ENCODE data around the gene AMOTL2. TPM values are rescaled to one million over a fixed set of nuclear protein-coding genes. Genes with fewer than 3 reads are reported as not detected.

Gene AMOTL2
- total RNA-seq, 1 donor from 2014 or later, result 46.5 TPM

DNA sequence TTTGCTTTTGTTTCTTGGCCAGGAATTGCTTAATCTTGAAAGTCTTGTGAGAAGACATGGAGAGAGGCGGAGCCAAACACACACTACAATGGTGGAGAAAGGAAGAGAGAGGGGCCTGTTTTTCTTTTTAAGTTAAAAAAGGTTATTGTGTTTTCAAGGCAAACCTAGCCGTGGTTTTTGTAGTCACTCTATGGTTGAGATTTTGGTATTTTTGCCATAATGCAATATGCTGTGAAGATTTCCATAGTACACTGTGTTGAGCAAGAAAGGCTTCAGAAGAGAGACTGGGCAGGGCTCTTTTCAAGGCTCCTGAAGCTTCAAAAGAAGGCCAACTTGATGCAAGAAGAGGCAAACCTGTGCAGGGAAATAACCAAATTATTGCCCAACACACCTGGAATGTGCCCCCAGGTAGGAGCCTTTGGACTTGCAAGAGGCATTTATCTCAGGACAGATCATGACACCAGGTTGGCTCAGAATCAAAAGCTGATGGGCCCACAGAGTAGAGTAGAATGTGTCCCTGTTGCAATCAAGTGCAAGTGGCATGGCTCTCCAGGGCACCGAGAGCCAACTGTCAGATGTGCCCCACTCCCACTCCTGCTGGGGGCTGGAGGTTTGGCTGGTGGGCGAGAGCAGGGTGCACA, 22.1 kb downstream of the AMOTL2 start:
- TF ChIP-seq, protein P1, sequence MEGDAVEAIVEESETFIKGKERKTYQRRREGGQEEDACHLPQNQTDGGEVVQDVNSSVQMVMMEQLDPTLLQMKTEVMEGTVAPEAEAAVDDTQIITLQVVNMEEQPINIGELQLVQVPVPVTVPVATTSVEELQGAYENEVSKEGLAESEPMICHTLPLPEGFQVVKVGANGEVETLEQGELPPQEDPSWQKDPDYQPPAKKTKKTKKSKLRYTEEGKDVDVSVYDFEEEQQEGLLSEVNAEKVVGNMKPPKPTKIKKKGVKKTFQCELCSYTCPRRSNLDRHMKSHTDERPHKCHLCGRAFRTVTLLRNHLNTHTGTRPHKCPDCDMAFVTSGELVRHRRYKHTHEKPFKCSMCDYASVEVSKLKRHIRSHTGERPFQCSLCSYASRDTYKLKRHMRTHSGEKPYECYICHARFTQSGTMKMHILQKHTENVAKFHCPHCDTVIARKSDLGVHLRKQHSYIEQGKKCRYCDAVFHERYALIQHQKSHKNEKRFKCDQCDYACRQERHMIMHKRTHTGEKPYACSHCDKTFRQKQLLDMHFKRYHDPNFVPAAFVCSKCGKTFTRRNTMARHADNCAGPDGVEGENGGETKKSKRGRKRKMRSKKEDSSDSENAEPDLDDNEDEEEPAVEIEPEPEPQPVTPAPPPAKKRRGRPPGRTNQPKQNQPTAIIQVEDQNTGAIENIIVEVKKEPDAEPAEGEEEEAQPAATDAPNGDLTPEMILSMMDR (IDR thresholded peaks at IDR 0.05; ENCODE audit: unreplicated experiment), result no peak
- no peak for DNase-seq (ENCODE audit: low spot score)
- H3K4me1 Mint-ChIP-seq (ENCODE audit: unreplicated experiment), result peaks cover 5% of the 10 kb centered on the region

DNA sequence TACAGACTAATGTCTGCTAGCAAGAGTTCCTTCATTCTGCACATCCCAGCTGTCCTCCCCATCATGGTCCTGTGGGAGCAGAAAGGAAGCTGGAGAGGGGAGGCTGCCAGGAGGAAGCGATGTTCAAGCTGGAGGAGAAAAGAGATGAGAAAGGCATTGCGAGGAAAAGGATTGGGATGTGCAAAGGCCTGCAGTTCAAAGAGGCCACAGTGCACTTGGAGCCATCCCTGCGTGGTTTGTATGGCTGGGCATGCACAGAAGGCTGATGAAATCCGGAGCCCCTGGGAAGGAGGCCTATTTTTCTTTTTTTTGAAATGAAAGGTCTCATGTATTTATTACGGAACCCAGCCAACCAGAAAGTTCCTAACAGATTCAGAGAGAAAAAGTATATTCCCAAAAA, 22.8 kb downstream of the AMOTL2 start:
- H3K4me3 Mint-ChIP-seq (ENCODE audit: unreplicated experiment), result no peak overlapping the region
- no peaks in the 10 kb centered on the region for H3K9me3 Mint-ChIP-seq (ENCODE audit: unreplicated experiment)
- TF ChIP-seq, protein P1 (IDR thresholded peaks at IDR 0.05; ENCODE audit: unreplicated experiment), result no peak
- H3K27ac Mint-ChIP-seq (ENCODE audit: unreplicated experiment), result no peak overlapping the region
- DNase-seq (ENCODE audit: low spot score), result no peak
- peaks cover 5% of the 10 kb centered on the region for H3K4me1 Mint-ChIP-seq (ENCODE audit: unreplicated experiment)
- H3K27me3 Mint-ChIP-seq (ENCODE audit: unreplicated experiment), result peaks cover 4% of the 10 kb centered on the region
- H3K36me3 Mint-ChIP-seq (ENCODE audit: low read depth, unreplicated experiment), result peaks cover 17% of the 10 kb centered on the region

More for the DNA sequence above, 22.1 kb downstream of the AMOTL2 start:
- Mint-ChIP-seq H3K36me3 (ENCODE audit: low read depth, unreplicated experiment) (peaks cover 16% of the 10 kb centered on the region), H3K9me3 (ENCODE audit: unreplicated experiment) (no peaks in the 10 kb centered on the region), H3K4me3 (ENCODE audit: unreplicated experiment) (no peak overlapping the region), H3K27me3 (ENCODE audit: unreplicated experiment) (peaks cover 7% of the 10 kb centered on the region), H3K27ac (ENCODE audit: unreplicated experiment) (no peak overlapping the region)

DNA sequence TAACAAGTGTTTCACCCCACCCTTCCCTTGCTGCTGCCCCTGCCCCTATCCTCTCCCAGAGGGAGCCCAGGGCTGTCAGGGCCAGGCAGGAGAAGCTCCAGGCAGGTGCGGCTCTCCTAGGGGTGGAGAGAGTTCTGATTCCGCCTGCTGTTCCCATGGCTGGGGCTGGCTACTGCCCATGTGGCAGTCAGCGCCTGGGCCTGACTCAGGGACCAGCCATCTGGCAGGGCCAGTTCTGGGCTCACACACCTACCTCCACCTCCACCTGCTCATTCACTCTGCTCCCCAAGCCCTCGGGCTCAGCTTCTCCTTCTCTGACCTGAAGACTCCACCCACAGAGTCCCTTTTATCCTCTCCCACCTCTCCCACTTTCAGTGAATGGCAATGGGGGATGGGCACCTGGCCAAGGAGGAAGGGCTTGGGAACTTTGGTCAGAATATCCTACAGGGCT, 23.4 kb downstream of the AMOTL2 start:
- H3K9me3 Mint-ChIP-seq (ENCODE audit: unreplicated experiment), result no peaks in the 10 kb centered on the region
- peaks cover 16% of the 10 kb centered on the region for H3K36me3 Mint-ChIP-seq (ENCODE audit: low read depth, unreplicated experiment)
- peaks cover 2% of the 10 kb centered on the region for H3K27me3 Mint-ChIP-seq (ENCODE audit: unreplicated experiment)
- H3K27ac Mint-ChIP-seq (ENCODE audit: unreplicated experiment), result no peak overlapping the region
- DNase-seq (ENCODE audit: low spot score), result no peak
- TF ChIP-seq, protein P1 (IDR thresholded peaks at IDR 0.05; ENCODE audit: unreplicated experiment), result no peak
- no peak overlapping the region for H3K4me3 Mint-ChIP-seq (ENCODE audit: unreplicated experiment)
- H3K4me1 Mint-ChIP-seq (ENCODE audit: unreplicated experiment), result peaks cover 5% of the 10 kb centered on the region

DNA sequence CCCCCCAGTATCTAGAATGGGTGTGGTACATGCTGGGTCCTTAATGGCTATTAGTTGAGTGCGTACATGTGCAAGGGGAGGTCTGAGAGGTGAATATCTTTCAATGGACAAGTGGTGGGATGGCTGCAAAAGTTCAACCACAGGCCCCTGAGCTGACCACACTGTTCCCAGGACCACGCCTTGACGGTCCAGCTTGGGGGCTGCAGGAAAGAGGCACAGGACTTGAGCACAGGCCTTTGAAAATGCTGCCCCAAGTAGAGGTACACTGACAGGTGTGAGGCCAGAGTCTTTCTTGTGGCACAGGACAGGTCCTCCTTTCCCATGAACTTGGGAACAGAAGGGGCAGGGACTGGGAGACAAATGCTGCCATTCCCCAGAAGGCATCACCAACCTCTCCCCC, 24.0 kb downstream of the AMOTL2 start:
- H3K27me3 Mint-ChIP-seq (ENCODE audit: unreplicated experiment), result peaks cover 2% of the 10 kb centered on the region
- H3K36me3 Mint-ChIP-seq (ENCODE audit: low read depth, unreplicated experiment), result peaks cover 14% of the 10 kb centered on the region
- DNase-seq (ENCODE audit: low spot score), result no peak
- TF ChIP-seq, protein P1 (IDR thresholded peaks at IDR 0.05; ENCODE audit: unreplicated experiment), result no peak
- H3K27ac Mint-ChIP-seq (ENCODE audit: unreplicated experiment), result no peak overlapping the region
- H3K4me3 Mint-ChIP-seq (ENCODE audit: unreplicated experiment), result no peak overlapping the region
- H3K9me3 Mint-ChIP-seq (ENCODE audit: unreplicated experiment), result no peaks in the 10 kb centered on the region
- peaks cover 6% of the 10 kb centered on the region for H3K4me1 Mint-ChIP-seq (ENCODE audit: unreplicated experiment)

DNA sequence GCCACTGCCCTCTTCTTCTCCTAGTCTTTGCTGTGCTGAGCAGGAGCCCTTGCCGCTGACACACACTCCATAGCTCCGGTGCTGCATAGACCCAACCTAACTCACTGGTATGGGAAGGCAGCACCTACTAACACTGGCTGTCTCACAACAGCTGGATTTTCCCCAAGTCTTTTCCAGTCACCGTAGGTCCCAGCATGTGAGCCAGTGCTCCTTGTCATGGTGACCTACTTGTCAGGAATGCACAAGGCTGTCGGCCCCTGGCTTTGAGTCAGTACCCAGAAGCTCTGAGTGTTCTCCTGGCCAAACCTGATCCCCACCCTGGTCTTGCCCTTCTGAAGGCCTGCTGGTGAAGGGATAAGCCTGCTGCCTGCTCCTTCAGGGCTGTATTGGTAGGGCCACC, 25.7 kb downstream of the AMOTL2 start:
- H3K4me1 Mint-ChIP-seq (ENCODE audit: unreplicated experiment), result peaks cover 16% of the 10 kb centered on the region
- no peak overlapping the region for H3K4me3 Mint-ChIP-seq (ENCODE audit: unreplicated experiment)
- no peak overlapping the region for H3K27ac Mint-ChIP-seq (ENCODE audit: unreplicated experiment)
- peaks cover 14% of the 10 kb centered on the region for H3K36me3 Mint-ChIP-seq (ENCODE audit: low read depth, unreplicated experiment)
- H3K27me3 Mint-ChIP-seq (ENCODE audit: unreplicated experiment), result peaks cover 2% of the 10 kb centered on the region
- no peaks in the 10 kb centered on the region for H3K9me3 Mint-ChIP-seq (ENCODE audit: unreplicated experiment)
- DNase-seq (ENCODE audit: low spot score), result no peak
- TF ChIP-seq, protein P1 (IDR thresholded peaks at IDR 0.05; ENCODE audit: unreplicated experiment), result no peak

Data from endothelial cell (in vitro differentiated cells).